ENCODE results near the gene DNPEP.

Gene DNPEP

GRCh38 chr2:219419012-219419324 is 31.3 kb upstream of the DNPEP start:
- no peak for DNase-seq (ENCODE audit: extremely low read depth, low read depth)

GRCh38 chr2:219418155-219419011 is 30.7 kb upstream of the DNPEP start, which contains the start of gene DES:
Gene DES (plus strand): TSS chr2:219418377. CDS start chr2:219418463, 86 bp downstream.
- no peak for DNase-seq (ENCODE audit: extremely low read depth, low read depth)
- TF ChIP-seq, protein P1, sequence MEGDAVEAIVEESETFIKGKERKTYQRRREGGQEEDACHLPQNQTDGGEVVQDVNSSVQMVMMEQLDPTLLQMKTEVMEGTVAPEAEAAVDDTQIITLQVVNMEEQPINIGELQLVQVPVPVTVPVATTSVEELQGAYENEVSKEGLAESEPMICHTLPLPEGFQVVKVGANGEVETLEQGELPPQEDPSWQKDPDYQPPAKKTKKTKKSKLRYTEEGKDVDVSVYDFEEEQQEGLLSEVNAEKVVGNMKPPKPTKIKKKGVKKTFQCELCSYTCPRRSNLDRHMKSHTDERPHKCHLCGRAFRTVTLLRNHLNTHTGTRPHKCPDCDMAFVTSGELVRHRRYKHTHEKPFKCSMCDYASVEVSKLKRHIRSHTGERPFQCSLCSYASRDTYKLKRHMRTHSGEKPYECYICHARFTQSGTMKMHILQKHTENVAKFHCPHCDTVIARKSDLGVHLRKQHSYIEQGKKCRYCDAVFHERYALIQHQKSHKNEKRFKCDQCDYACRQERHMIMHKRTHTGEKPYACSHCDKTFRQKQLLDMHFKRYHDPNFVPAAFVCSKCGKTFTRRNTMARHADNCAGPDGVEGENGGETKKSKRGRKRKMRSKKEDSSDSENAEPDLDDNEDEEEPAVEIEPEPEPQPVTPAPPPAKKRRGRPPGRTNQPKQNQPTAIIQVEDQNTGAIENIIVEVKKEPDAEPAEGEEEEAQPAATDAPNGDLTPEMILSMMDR (IDR thresholded peaks at IDR 0.05; ENCODE audit: low read depth, low read length): no peak

More at GRCh38 chr2:219419012-219419324, 31.3 kb upstream of the DNPEP start:
- TF ChIP-seq, protein P1 (IDR thresholded peaks at IDR 0.05; ENCODE audit: low read depth, low read length): no peak

- TF ChIP-seq, protein P1 (IDR thresholded peaks at IDR 0.05; ENCODE audit: low read depth, low read length): no peak
- no peak for DNase-seq (ENCODE audit: extremely low read depth, low read depth)
These were observed 29.7 kb upstream of the DNPEP start for GRCh38 chr2:219417374-219417773.

GRCh38 chr2:219416938-219417337 is 29.2 kb upstream of the DNPEP start:
- no peak for DNase-seq (ENCODE audit: extremely low read depth, low read depth)
- TF ChIP-seq, protein P1 (IDR thresholded peaks at IDR 0.05; ENCODE audit: low read depth, low read length): no peak

DNA sequence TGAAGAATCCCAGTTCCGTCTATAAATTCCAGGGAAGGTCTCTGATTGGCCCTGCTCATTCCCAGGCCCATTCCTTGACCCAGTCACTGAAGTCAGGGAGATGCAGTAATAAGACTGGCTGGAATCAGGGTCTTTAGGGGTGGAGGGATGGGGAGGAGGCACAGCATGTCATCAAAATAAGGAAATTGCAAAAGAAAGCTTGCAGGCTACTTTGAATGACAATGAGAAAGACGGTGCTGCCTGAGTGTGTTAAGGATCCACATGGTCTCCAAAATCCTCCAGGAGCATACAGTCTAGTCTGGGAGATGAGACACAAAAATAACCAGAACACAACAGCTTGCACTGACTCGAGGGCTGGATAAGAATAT is 28.5 kb upstream of the DNPEP start:
- TF ChIP-seq, protein P1 (IDR thresholded peaks at IDR 0.05; ENCODE audit: low read depth, low read length): no peak
- no peak for DNase-seq (ENCODE audit: extremely low read depth, low read depth)

- TF ChIP-seq, protein P1 (IDR thresholded peaks at IDR 0.05; ENCODE audit: low read depth, low read length): no peak
- no peak for DNase-seq (ENCODE audit: extremely low read depth, low read depth)
These were observed 28.0 kb upstream of the DNPEP start for GRCh38 chr2:219415580-219416234.

DNA sequence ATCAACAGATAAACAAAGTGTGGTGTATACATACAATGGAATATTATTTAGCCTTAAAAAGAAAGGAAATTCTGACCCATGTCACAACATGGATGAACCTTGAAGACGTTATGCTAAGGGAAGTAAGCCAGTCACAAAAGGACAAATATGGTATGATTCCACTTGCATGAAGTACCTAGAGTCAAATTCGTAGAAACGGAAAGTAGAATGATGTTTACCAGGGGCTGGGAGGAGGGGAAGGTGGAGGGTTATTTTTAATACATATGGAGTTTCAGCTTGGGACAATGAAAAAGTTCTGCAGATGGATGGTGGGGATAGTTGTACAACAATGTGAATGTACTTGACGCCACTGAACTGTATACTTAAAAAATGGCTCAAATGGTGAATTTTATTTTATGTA is 27.1 kb upstream of the DNPEP start:
- DNase-seq (ENCODE audit: extremely low read depth, low read depth): no peak
- TF ChIP-seq, protein P1 (IDR thresholded peaks at IDR 0.05; ENCODE audit: low read depth, low read length): no peak

Data from AG09319 (cell line).